IPS-18c (cell line): ENCODE measurements around the gene SLC28A3.

Experiments
- H3K4me3 ChIP-seq: 2 replicates; pipeline ENCODE4 v1.7.0; 2013; ENCODE audit warnings: low read depth, mild to moderate bottlenecking, low read length, moderate library complexity; ENCODE audit not compliant: insufficient read depth
- H3K9me3 ChIP-seq: one replicate; pipeline ENCODE4 v1.6.1; 2013; ENCODE audit warnings: mild to moderate bottlenecking, low read length, moderate library complexity; ENCODE audit not compliant: control insufficient read depth, insufficient read depth

The SLC28A3 gene

GRCh38 chr9:84276741-84277140, 63.8 kb downstream of the SLC28A3 start:
- no peaks in the 10 kb centered on the region for H3K9me3 ChIP-seq
- H3K4me3 ChIP-seq, result no peak overlapping the region

- Histone ChIP-seq H3K4me3 (peak overlapping the region; percentile 12; the same call in 1 of the 2 replicates), H3K9me3 (no peaks in the 10 kb centered on the region)
These were observed 68.5 kb downstream of the SLC28A3 start for GRCh38 chr9:84271921-84272556.

- H3K9me3 ChIP-seq, result no peaks in the 10 kb centered on the region
These were observed 69.0 kb downstream of the SLC28A3 start for GRCh38 chr9:84271531-84271900.

GRCh38 chr9:84270847-84271530, 69.6 kb downstream of the SLC28A3 start:
- Histone ChIP-seq H3K4me3 (peak overlapping the region; percentile 12; the same call in 1 of the 2 replicates), H3K9me3 (no peaks in the 10 kb centered on the region)

More at GRCh38 chr9:84271531-84271900, 69.0 kb downstream of the SLC28A3 start:
- H3K4me3 ChIP-seq, result peak overlapping the region; percentile 12; the same call in 1 of the 2 replicates

GRCh38 chr9:84266087-84266561, 74.4 kb downstream of the SLC28A3 start:
- no peak overlapping the region for H3K4me3 ChIP-seq

GRCh38 chr9:84264307-84265029, 76.1 kb downstream of the SLC28A3 start:
- Histone ChIP-seq H3K9me3 (no peaks in the 10 kb centered on the region), H3K4me3 (no peak overlapping the region)

More at GRCh38 chr9:84266087-84266561, 74.4 kb downstream of the SLC28A3 start:
- no peaks in the 10 kb centered on the region for H3K9me3 ChIP-seq

GRCh38 chr9:84261070-84261746, 79.3 kb downstream of the SLC28A3 start:
- no peaks in the 10 kb centered on the region for H3K9me3 ChIP-seq
- H3K4me3 ChIP-seq, result no peak overlapping the region

GRCh38 chr9:84258371-84258770, 82.2 kb downstream of the SLC28A3 start:
- Histone ChIP-seq H3K4me3 (no peak overlapping the region), H3K9me3 (no peaks in the 10 kb centered on the region)

- H3K4me3 ChIP-seq, result no peak overlapping the region
- no peaks in the 10 kb centered on the region for H3K9me3 ChIP-seq
These were observed 84.9 kb downstream of the SLC28A3 start for GRCh38 chr9:84255696-84256095.

- H3K4me3 ChIP-seq, result no peak overlapping the region
These were observed 85.6 kb downstream of the SLC28A3 start for GRCh38 chr9:84254972-84255371.

GRCh38 chr9:84251921-84252320, 88.6 kb downstream of the SLC28A3 start:
- H3K4me3 ChIP-seq, result no peak overlapping the region
- no peaks in the 10 kb centered on the region for H3K9me3 ChIP-seq

More at GRCh38 chr9:84254972-84255371, 85.6 kb downstream of the SLC28A3 start:
- H3K9me3 ChIP-seq, result no peaks in the 10 kb centered on the region

- Histone ChIP-seq H3K4me3 (no peak overlapping the region), H3K9me3 (peaks cover 5% of the 10 kb centered on the region)
These were observed 98.7 kb downstream of the SLC28A3 start for GRCh38 chr9:84241817-84242373.

GRCh38 chr9:84239343-84239742, 101.2 kb downstream of the SLC28A3 start:
- H3K9me3 ChIP-seq, result peaks cover 5% of the 10 kb centered on the region
- no peak overlapping the region for H3K4me3 ChIP-seq

GRCh38 chr9:84238652-84239051, 101.9 kb downstream of the SLC28A3 start:
- peaks cover 5% of the 10 kb centered on the region for H3K9me3 ChIP-seq
- no peak overlapping the region for H3K4me3 ChIP-seq

GRCh38 chr9:84235511-84235910, 105.0 kb downstream of the SLC28A3 start:
- H3K4me3 ChIP-seq, result no peak overlapping the region

GRCh38 chr9:84230355-84231145, 110.0 kb downstream of the SLC28A3 start:
- no peaks in the 10 kb centered on the region for H3K9me3 ChIP-seq

More at GRCh38 chr9:84235511-84235910, 105.0 kb downstream of the SLC28A3 start:
- H3K9me3 ChIP-seq, result peaks cover 5% of the 10 kb centered on the region

More at GRCh38 chr9:84230355-84231145, 110.0 kb downstream of the SLC28A3 start:
- no peak overlapping the region for H3K4me3 ChIP-seq
